Ammon's horn (tissue), 1 donor: ENCODE measurements around the gene ZFAND6.
A peak's percentile ranks its signal among the peaks of the same experiment; 100 is the strongest.
"Not testable (repeated sequence)": the region's sequence is repeated elsewhere in the genome, so short reads cannot be mapped to it uniquely, and the experiment has no call there.

Experiments used
- DNase-seq: peaks from one replicate; pipeline ENCODE4 v3.0.0-alpha.2; 2016; ENCODE audit warnings: low spot score

ZFAND6 gene

GRCh38 chr15:80151576-80151975 is 92.1 kb downstream of the ZFAND6 start:
- no peak for DNase-seq

- peak; percentile 90 for DNase-seq
These were observed 92.9 kb downstream of the ZFAND6 start for GRCh38 chr15:80152180-80152895.

GRCh38 chr15:80152896-80153876 is 93.7 kb downstream of the ZFAND6 start, which contains the start of gene FAH:
Gene FAH (plus strand): TSS chr15:80152999. CDS start chr15:80153055, 56 bp downstream.
- DNase-seq, result peak; percentile 65

- no peak for DNase-seq
These were observed 94.4 kb downstream of the ZFAND6 start for GRCh38 chr15:80153900-80154299.

GRCh38 chr15:80154336-80154735 is 94.9 kb downstream of the ZFAND6 start:
- DNase-seq, result peak; percentile 54

- DNase-seq, result no peak
These were observed 95.5 kb downstream of the ZFAND6 start for GRCh38 chr15:80155001-80155377.

- not testable (repeated sequence) for DNase-seq
These were observed 96.1 kb downstream of the ZFAND6 start for GRCh38 chr15:80155378-80156175.

GRCh38 chr15:80156176-80156720 is 96.8 kb downstream of the ZFAND6 start:
- DNase-seq, result no peak

GRCh38 chr15:80157215-80157614 is 97.7 kb downstream of the ZFAND6 start:
- DNase-seq, result no peak

- DNase-seq, result no peak
These were observed 99.8 kb downstream of the ZFAND6 start for GRCh38 chr15:80159301-80159700.

- DNase-seq, result no peak
These were observed 100.5 kb downstream of the ZFAND6 start for GRCh38 chr15:80159811-80160569.

- DNase-seq, result peak; percentile 78
These were observed 101.2 kb downstream of the ZFAND6 start for GRCh38 chr15:80160570-80161156.

- DNase-seq, result no peak
These were observed 102.1 kb downstream of the ZFAND6 start for GRCh38 chr15:80161468-80162016.

GRCh38 chr15:80162059-80162554 is 102.6 kb downstream of the ZFAND6 start:
- no peak for DNase-seq

- DNase-seq, result no peak
These were observed 103.7 kb downstream of the ZFAND6 start for GRCh38 chr15:80163217-80163616.

- no peak for DNase-seq
These were observed 104.4 kb downstream of the ZFAND6 start for GRCh38 chr15:80163897-80164296.

- DNase-seq, result no peak
These were observed 108.5 kb downstream of the ZFAND6 start for GRCh38 chr15:80167936-80168335.

GRCh38 chr15:80168421-80168820 is 108.9 kb downstream of the ZFAND6 start:
- DNase-seq, result no peak

- DNase-seq, result no peak
These were observed 110.4 kb downstream of the ZFAND6 start for GRCh38 chr15:80169768-80170357.

GRCh38 chr15:80170596-80170995 is 111.1 kb downstream of the ZFAND6 start:
- DNase-seq, result no peak
